ENCODE results near the gene BICC1.

- TF ChIP-seq CTCF (IDR thresholded peaks at IDR 0.05; ENCODE audit: control extremely low read depth in 1 of 3, insufficient read depth in 1 of 3, low read depth in 1 of 3, low read length in 3 of 3) (no peak), MAX (IDR thresholded peaks at IDR 0.05) (no peak), POLR2A (IDR thresholded peaks at IDR 0.05; ENCODE audit: control extremely low read depth in 1 of 2, low read depth in 2 of 2, low read length in 2 of 2) (no peak), GABPA (IDR thresholded peaks at IDR 0.05; ENCODE audit: borderline replicate concordance, insufficient read depth, low read length) (no peak), RAD21 (IDR thresholded peaks at IDR 0.05 in 1 of 2, conservative IDR thresholded peaks at IDR 0.05 in 1 of 2; ENCODE audit: low read depth in 2 of 2, low read length in 2 of 2) (no peak), TBP (IDR thresholded peaks at IDR 0.05; ENCODE audit: low read depth, low read length) (no peak), RFX5 (IDR thresholded peaks at IDR 0.05; ENCODE audit: borderline replicate concordance, low read depth, low read length) (no peak), GTF2F1 (IDR thresholded peaks at IDR 0.05; ENCODE audit: borderline replicate concordance, low read depth, low read length) (no peak), TAF1 (IDR thresholded peaks at IDR 0.05; ENCODE audit: low read depth, low read length) (no peak), JUN (IDR thresholded peaks at IDR 0.05; ENCODE audit: low read depth, low read length) (no peak), HDAC6 (IDR thresholded peaks at IDR 0.05; ENCODE audit: low read depth, low read length) (no peak)
Observed at GRCh38 chr10:58773944-58774343, 261.3 kb downstream of the BICC1 start.
